Stimulated activated CD8-positive, alpha-beta memory T cell treated with anti-CD3 and anti-CD28 coated beads, Interleukin-12 subunit alpha, Interleukin-12 subunit beta, amount 100 ng/mL, for 24 hours (primary cell): ENCODE results near the gene CACNB1.
A peak's percentile ranks its signal among the peaks of the same experiment; 100 is the strongest.

ENCODE experiments used
- DNase-seq: peaks from one replicate; pipeline ENCODE4 v3.0.0-alpha.2; 2020; ENCODE audit errors: extremely low read depth

CACNB1 gene

DNA sequence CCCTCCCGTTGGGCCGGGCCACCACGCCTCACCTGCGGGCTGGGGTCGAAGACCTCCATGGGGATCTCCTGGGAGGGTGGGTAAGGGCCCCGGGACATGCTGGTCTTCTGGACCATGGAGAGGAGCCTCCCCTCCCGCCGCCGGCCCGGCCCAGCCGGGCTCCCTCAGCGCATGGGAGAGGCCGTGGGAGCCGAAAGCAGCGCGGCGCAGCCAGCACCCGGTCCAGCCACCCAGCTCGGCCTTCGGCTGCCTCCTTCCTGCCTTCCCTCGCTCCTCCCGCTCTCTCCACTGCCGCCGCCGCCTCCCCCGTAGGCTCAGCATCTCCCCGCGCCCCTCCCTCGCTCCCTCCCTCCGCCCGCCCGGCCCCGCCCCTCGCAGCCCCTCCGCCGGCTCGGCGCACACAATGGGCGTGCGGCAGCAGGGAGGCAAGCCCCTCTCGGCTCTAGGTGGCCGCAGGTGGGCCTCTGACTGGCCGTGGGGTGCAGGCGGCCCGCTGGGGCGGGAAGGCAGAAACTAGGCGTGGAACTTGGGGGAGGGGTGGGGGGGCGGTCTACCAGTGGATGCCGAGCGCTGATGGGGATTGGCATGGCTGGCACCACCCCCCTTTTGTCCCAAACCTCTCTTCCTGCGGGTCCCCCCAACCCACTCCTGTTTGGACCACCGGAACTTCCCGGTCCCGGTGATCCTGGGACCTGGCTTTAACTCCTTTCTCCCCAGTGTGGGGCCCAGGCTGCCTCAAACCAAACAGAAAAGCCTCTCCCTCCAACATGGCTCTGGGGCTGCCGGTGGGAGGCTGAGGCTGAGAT, at the start of gene CACNB1:
Gene CACNB1, minus strand, starts transcription at position 290 of the 806 bp plus-strand sequence. Its CDS starts 174 bp downstream, at position 116.
- DNase-seq: peak; percentile 44

DNA sequence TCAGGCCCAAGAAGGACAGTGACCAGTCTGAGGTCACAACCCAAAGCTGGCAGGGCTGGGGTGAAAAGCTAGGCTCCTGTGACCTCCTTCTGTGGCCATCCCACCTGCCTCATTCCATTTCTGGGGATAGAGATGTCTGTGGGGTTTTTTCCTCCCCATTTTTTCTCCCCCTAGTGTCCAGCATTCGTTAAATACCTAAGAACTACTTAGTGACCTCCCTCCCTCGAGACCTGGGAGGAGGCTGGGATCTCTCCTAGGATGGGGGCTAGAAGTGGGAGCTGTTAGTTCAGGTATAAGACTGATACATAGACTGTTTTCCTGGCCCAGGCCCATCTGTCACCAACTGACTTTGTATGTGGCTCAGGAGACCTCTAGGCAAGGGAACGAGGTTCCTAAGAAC, 48.8 kb upstream of the CACNB1 start:
- DNase-seq: no peak

DNA sequence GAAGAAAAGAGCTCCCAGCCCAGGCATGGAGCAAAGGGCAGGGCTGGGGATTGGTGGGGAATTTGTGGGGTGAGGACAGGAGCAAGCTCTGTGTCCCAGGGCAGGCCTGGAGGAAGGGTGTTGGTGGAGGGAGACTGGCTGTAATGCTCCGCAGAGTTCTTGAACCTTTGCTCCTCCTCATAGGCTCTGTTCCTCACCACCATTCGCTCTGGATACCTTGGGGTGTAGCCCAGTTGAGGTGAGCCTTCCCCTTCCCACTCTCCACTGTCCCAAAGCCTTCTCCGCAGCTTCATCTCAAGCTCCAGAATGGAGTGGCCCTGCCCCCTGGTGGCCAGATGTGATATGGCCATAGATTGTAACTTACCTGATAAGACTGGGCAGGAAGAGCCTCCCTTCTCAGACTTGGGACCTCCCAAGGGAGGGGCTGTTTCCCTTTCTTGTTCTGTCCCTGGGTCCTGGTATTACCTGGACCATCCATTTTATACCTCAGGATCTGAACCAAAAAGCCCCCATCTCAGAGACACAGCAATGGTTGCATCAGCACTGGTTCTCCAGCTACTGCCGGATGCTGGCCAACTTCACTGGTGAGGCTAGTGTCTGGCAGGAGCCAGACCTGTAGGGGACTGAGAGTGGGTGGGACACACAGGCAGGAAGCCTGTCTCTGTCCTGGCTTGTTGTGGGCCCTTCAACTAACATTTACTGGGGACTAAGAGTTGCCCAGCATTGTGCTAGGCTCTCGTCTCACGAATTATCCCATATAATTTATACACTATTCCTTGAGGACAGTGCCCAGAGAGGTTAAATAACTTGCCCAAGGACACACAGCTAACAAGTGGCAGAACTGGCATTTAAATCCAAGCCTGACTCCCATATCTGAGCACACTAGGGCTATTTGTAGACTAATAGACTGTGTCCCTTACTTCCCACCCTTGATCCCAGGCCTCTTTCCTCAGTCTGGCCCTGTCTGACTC, 47.4 kb upstream of the CACNB1 start:
- peak; percentile 64 for DNase-seq

DNA sequence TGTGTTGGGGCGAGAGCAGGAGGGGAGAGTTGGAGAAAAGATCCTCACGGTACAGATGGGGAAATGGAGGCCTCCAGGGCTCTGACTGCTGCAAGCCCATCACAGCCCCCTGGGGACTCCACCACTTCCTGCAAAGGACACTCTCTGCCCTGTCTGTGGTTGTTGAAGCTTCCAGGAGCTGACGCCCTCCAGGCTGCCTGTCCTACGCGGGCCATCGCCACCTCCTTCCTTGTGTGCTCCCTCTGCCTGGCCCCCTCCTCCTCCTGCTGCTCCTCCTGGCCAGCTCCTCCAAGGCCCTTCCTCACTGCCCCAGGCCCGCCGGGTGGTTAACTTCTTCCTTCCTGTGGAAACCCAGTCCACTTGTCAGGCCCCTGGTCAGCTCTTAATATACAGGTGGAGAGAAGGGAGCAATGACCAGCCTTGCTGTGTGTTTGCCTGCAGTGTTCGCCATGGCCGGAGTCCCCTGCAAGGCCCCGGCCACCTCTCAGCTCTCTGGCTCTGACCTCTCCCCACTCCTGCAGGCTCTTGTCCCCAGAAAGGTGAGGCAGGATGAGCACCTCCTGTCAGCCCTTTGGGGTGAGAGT, 46.6 kb upstream of the CACNB1 start:
- no peak for DNase-seq

DNA sequence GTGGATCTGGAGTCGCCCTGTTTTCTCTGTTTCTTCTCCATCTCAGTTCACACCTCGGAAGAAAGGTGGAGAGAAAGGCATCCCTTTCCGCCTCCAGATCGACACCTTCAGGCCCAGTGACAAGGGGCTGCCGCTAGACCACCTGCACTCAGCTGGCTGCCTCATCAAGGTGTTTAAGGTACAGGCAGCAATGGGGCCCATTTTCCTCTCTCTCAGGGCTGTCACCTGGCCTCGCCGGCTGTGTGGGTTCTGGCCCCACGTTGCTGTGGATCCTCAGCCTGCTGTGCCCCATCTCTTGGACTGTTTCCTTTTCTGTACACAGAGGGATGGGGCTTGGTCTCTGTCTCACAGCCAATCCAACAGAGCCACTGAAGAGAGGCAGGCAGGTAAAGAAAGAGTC, 45.7 kb upstream of the CACNB1 start:
- DNase-seq: no peak

DNA sequence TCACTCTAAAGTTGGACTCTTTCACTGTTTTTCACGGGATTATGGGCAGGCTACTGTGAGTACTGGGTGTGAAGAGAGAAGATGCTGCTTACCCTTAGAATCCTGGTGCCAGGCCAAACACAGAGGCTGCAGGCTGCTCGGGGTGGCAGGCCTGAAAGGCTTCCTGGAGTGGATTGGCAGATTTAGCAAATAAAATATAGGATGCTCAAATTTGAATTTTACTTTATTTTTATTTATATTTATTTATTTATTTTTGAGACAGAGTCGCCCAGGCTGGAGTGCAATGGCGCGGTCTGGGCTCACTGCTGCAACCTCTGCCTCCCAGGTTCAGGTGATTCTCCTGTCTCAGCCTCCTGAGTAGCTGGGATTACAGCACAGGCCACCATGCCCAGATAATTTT, 43.2 kb upstream of the CACNB1 start:
- DNase-seq: no peak

DNA sequence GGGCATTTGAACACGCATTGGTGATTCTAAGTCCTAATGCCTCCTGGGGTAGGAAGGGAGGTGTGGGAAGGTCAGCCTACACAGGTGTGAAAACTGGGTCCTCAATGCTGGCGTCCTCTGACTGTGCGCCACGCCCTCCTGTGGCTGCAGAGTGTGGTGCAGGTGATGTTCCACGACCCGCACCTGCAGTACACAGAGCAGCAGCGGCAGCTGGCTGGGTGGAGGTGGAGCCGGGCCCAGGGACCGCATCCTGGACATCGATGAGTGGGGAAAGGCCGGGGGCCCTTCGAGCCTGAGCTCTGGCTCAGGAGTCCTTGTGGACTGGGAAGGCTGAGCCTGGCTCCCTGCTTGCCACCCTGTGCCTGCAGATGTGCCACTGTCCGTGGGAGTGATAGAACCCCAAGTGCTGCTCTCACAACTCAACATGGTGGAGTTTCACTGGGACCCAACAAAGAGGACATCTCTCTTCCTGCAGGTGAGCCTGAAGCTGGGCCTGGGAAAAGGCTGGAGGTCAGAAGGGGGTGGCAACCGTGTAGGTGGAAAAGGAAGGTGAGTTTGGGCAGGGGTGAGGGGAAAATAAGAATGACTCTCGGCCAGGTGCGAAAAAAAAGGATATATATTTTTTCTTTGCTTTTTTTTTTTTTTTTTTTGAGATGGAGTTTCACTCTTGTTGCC, 42.3 kb upstream of the CACNB1 start:
- no peak for DNase-seq

DNA sequence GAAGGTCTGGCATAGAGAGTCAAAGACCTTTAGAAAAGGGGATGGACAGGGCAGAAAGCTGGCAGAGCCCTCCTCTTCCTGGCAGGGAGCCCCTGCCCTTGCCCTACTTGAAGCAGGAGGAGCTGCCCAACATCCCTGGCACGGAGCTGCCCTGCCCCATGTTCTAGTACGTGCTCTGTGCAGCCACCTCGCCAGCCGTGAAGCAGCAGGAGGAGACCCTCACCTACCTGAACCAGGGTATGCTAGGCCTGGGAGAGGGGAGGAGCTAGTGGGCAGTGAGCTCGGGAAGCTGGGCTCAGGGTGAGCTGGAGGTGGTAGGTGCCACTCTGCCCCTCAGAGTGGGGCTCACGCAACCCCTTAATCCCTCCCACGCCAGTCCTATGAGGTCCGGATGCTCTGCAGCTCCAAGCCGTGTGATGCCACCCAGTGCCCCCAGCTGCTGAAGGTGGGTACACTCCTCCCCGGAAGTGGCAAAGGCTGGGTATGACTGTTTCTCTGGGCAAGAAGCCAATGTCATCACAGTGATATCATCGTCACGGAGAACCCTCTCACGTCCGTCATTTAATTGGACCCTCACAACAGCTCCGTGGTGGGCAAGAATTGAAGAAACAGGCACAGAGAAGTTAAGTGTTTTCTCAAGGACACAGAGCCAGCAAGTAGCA, 41.0 kb upstream of the CACNB1 start:
- peak; percentile 51 for DNase-seq

DNA sequence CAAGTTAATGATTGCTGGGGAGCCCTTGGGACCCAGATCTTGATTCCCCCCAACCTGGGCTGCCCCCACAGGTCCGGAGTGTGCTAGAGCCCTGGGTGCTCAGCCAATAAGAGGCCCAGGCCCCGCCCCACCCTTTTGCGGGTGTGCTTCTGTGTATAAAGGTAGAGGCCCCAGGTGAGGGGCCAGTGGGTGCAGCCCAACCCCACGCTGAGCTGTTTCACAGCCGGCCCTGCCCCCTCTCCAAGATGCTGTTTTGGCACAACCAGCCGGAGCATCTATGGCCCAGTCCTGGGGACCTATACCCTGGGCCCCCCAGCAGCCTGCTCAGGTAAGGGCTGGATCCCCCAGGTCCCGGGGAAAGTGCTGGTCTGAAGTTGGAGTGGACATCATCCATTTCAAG, 40.1 kb upstream of the CACNB1 start:
- no peak for DNase-seq

DNA sequence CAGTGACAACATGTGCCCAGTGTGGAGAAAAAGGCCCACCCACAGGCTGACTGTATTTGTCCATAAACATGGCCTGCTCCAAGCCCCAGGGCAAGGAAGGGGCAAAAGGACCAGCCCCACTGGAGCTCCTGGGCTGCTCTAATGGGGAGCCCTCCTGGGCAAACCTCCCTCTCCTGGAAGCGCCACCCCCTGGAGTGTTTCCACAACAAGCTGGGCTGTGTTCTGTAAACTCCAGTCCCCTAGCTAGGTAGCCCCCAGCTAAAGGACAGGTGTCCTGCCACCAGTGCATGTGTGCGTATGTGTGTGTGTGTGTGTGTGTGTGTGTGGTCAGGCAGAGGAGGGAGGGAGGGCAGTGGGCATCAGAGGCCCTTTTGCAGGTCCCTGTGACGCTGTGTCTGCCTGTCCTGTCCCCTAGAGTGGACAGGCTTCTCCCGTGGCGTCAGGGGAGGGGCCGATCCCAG, 39.5 kb upstream of the CACNB1 start:
- no peak for DNase-seq

DNA sequence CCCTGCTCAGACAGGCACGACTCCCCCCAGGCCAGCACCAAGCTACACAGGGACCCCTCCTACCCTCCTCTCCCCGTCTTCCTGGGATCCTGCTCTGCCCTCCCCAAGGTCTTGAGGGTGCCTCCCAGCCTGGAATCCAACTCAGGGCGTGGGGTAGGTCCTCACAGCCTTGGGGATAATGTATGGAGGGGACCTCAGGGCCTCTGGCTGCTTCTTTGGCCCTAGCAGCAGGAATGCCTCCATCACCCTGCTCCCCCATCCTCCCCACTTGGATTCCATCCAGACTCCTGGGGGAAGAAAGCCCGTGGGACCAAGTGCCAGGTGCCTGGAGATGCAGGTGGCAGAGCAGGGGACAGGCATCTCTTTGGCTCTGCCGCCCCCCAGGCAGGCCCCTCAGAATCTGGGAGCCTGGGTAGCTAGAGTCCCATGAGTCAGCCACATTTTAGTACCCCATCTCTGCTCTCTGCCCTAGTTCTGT, 39.0 kb upstream of the CACNB1 start:
- no peak for DNase-seq

DNA sequence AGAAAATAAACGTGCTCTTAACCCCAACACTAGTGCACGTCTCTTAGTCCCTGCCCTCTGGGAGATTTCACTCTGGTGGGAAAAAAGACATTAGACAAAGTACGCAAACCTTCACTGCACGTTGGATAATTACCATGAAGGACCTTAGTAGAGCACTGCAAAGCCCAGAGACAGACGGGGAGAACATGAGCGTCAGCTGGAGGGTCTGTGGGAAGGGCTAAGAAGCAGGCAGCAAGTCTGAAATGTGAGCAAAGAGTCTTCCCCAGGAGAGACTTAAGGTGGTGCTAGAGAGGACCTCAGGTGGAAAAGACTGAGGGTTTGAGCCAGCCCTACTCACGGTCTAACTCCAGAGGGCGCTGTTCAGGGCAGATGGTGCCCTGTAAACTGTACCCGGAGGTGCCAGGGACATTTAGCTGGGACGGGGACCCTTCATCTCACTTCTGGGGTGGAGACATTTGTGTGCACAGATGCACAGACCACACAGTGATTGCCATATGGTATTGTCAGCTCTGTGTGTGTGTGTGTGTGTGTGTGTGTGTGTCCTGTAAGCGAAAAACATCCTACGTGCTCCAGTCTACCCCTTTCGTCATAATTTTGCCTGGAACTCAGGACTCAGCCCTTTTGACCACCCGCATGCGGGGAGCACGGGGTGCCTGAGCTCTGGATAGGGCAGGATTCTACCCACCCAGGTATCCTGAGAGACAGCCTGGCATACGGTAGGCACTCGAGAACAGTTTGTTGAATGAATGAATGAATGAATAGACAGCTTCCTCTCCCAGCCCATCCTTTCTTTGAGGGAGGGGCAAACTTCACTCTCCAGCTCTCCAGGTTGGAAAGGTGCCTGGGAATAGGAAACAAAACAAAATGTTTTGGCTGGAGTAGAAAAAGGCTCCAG, 38.3 kb upstream of the CACNB1 start:
- no peak for DNase-seq

DNA sequence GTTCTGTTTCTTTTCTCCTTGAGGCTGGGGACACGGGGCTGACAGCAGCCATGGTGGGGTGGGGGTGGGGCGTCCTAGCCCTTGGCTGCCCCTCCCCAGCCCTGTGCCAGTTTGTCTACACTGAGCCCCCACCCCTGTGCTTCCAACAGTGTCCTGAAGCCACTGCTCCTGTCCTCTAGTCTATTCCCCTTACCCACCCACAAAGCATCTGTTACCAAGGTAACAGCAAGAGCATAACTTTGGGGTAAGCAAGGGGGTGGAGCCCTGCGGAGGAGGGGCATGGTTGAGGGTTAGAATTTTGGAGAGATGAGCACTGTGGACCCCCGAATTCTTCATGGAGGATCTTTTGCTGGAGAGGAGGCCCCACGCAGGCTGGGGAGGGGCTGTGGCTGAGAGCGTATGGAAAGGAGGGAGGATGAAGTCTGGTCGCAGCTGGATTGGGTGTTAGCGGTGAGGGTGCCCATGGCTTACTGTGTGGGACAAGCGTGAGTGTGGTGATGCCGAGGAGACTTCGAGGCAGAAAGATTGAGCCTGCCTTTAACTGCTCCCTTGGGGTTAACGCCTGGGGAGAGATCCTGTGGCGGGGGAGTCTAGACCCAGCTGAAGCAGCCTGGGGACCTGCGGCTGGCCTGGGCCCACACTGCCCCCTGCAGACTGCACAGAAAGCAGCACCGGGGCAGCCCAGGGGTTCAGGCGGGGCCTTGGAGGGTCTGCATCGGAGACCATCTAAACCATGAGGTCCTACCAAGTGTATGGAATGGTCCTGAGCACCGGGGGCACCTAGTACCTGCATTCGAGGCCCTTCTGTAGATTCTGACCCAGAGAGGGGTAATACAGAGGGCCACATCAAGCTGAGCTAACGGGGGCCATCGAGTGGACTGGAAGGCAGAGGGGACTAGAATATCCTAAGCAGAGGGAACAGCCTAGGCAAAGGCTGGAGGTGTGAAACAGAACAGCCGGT, 34.4 kb upstream of the CACNB1 start:
- DNase-seq: no peak

DNA sequence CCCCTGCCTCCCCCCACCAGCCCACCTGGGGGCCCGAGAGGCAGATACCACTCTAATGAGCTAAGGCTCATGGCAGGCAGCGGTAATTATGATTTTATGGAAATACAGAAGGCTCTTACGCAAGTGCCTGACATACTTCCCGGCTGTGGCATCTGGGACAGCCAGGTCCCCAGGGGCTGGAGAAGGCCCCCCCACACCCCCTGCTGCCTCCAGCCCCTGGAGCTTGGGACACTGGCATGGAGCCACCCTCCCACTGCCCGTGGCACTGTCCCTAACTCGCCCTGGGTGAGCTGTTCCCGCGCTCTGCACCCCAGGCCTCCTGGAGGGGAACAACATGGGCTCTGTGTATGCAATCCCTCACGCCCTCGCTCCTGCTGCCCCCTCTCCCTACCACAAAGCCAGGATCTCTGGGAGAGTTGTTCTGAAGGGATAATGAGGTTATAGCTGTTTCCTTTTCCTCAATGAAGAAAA, 33.7 kb upstream of the CACNB1 start:
- DNase-seq: no peak

DNA sequence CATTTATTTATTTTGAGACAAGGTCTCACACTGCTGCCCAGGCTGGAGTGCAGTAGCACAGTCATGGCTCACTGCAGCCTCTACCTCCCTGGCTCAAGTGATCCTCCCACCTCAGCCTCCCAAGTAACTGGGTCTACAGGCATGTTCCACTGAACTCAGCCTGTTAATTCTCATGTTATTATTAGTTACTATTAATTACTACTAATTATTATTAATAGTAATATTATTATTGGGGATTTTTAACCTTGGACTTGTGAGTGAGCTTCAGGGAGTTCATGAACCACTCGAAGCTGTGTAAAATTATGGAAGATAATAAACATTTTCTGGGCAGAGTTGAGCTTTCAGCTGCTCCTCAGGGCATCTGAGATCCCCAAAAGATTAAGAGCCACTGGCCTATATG, 32.9 kb upstream of the CACNB1 start:
- DNase-seq: no peak

DNA sequence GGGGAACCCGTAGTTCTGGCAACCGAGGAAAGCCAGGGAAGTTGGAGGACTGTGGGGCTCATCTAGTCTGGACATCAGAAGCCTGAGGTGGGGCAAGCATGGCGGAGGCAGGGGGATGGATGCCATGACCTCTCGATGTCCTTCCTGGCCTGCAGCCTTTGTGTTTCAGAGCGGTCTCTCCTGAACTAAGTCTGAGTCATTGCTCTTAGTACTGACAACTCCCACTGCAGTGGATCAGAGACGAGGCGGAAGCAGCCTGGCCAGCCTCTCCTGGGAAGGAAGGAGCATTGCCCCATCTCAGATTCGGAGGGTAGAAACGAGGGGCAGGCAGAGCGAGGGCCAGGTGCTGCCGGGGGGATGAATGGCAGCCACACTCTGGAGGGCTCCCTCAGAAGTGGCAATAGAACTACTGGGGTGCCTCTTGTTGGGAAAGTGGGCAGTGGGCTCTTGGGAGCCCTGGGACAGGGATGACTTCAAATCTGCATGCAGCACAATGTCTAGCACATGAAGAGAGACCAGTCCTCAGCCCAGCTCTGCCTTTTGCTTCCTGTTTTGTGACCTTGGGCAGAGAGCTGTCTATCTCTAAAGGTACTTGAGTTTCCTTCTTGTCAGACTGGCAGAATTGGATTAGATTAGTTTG, 31.9 kb upstream of the CACNB1 start:
- DNase-seq: no peak

DNA sequence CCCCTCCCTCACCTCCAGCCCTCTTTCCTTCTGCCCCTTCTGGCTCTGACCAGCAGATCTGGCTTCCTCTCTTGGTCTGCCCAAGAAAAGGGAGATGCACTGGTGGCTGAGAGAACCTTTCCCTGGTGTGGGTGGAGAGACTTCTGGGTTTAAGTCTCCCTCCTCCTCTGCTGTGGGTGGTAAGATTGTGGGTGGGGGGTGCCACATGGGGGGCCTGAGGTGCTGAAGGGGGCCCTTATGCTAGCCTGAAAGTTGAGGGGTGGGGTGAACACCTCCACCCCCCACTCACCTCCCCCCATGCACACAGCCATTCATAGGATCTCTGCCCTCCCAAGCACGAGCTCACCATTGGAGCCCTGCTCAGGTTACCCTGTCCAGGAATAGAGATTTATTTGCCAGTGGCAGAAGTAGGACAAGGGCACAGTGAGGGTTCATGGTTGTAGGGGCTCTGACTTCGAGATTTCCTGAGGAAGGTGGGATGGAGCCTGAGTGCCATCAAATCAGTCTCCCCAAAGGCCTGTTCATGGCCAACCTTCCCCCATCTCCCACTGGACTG, 30.0 kb upstream of the CACNB1 start:
- no peak for DNase-seq
